GM12878 (cell line): ENCODE data around the gene NRM. TPM values are rescaled to one million over a fixed set of nuclear protein-coding genes. Genes with fewer than 3 reads are reported as not detected.

Experiments used
- ATAC-seq: fragments of 200-7000 bp; cut with Tn5 transposase; 3 replicates; pipeline ENCODE4 v1.9.1; 2020; ENCODE audit warnings: mild to moderate bottlenecking, moderate library complexity
- BruUV-seq: library from RNA; stranded (reverse); fragments of 400-500 nt; replicated peaks from 2 replicates; lab custom pipeline; 2021; lab: Mats Ljungman, UMichigan
- CTCF ChIA-PET: fragments of 300-600 bp; sonication (Branson Sonifier 250); formaldehyde crosslinking; extraction: SDS; loops from one replicate; lab custom pipeline; 2021; ENCODE audit warnings: inconsistent platforms; lab: Yijun Ruan, JAX
- POLR2A ChIA-PET: fragments of 350-600 bp; formaldehyde crosslinking; extraction: SDS; loops from one replicate; lab custom pipeline; 2021; ENCODE audit warnings: inconsistent platforms; lab: Charles Lee
- RAD21 ChIA-PET: fragments of 300-600 bp; sonication (Branson Sonifier 250); formaldehyde crosslinking; loops from one replicate; lab custom pipeline; 2023; ENCODE audit warnings: antibody characterized with exemption; ENCODE audit not compliant: unreplicated experiment; lab: Charles Lee
- SMC1A ChIA-PET: fragments of 300-600 bp; sonication (Branson Sonifier 250); formaldehyde crosslinking; loops from one replicate; lab custom pipeline; 2023; ENCODE audit not compliant: unreplicated experiment, uncharacterized antibody; lab: Charles Lee
- DNase-seq: peaks from one replicate; pipeline ENCODE4 v3.0.0-alpha.2; 2011; ENCODE audit warnings: low read depth, low spot score
- FAIRE-seq: peaks from 3 replicates; lab custom pipeline; 2011; peaks lifted over from hg19 to GRCh38; lab: Jason Lieb, UNC
- H2AFZ ChIP-seq: 2 replicates; pipeline ENCODE4 v1.6.0; 2011; ENCODE audit warnings: low read depth, low read length, control low read depth; ENCODE audit not compliant: control insufficient read depth
- H3K27ac ChIP-seq: 2 replicates; pipeline ENCODE4 v1.5.1; 2011; ENCODE audit warnings: control low read depth; ENCODE audit not compliant: control insufficient read depth, insufficient read depth
- H3K27me3 ChIP-seq, 2 experiments: replicated peaks in 1 of 2; 2 replicates each; pipeline versions ENCODE4 v1.6.0 to v1.6.1; 2011; ENCODE audit warnings: low read length in 1 of 2; ENCODE audit not compliant: control insufficient read depth in 2 of 2, insufficient read depth in 2 of 2
- H3K36me3 ChIP-seq, 2 experiments: 2 replicates each; pipeline ENCODE4 v1.5.1; 2011; ENCODE audit warnings: low read length in 1 of 2; ENCODE audit not compliant: control insufficient read depth in 2 of 2, insufficient read depth in 2 of 2
- H3K4me1 ChIP-seq: 2 replicates; pipeline ENCODE4 v1.6.1; 2011; ENCODE audit warnings: mild to moderate bottlenecking, low read length, moderate library complexity, mixed read lengths; ENCODE audit not compliant: control insufficient read depth, insufficient read depth
- H3K4me2 ChIP-seq: 2 replicates; pipeline ENCODE4 v1.6.0; 2011; ENCODE audit warnings: control low read depth; ENCODE audit not compliant: control insufficient read depth, insufficient read depth
- H3K4me3 ChIP-seq: fragments of 200-600 bp; sonication (generic); 2 replicates; pipeline ENCODE4 v1.5.1; 2016
- H3K79me2 ChIP-seq: 2 replicates; pipeline ENCODE4 v1.6.0; 2011; ENCODE audit warnings: low read length; ENCODE audit not compliant: control insufficient read depth, insufficient read depth
- H3K9ac ChIP-seq: 2 replicates; pipeline ENCODE4 v1.8.0; 2011; ENCODE audit warnings: low read length, control low read depth, mixed read lengths; ENCODE audit not compliant: control insufficient read depth, insufficient read depth
- H3K9me3 ChIP-seq: replicated peaks from 3 replicates; pipeline ENCODE4 v1.5.1; 2011; ENCODE audit warnings: mild to moderate bottlenecking, low read length; ENCODE audit not compliant: control insufficient read depth, insufficient read depth
- H4K20me1 ChIP-seq: 2 replicates; pipeline ENCODE4 v1.6.0; 2011; ENCODE audit not compliant: control insufficient read depth, insufficient read depth
- BCL11A ChIP-seq: IDR thresholded peaks from 2 replicates; pipeline ENCODE4 v1.6.1; 2011; ENCODE audit warnings: low read depth, low read length
- BMI1 ChIP-seq: fragments of 450-650 bp; IDR thresholded peaks from 2 replicates; pipeline ENCODE4 v1.6.1; 2016; ENCODE audit warnings: mild to moderate bottlenecking, moderate library complexity, borderline replicate concordance
- CHD2 ChIP-seq: IDR thresholded peaks from 2 replicates; pipeline ENCODE4 v1.6.1; 2011; ENCODE audit warnings: low read depth, low read length, improper control_type of control experiment, borderline replicate concordance
- CHD4 ChIP-seq: fragments of 200-600 bp; sonication (generic); IDR thresholded peaks from 2 replicates; pipeline ENCODE4 v1.6.1; 2016; ENCODE audit warnings: mild to moderate bottlenecking
- CUX1 ChIP-seq: IDR thresholded peaks from 2 replicates; pipeline ENCODE4 v1.6.1; 2012; ENCODE audit warnings: improper control_type of control experiment, low read depth, low read length; ENCODE audit not compliant: insufficient replicate concordance
- EED ChIP-seq: sonication (generic); IDR thresholded peaks from 2 replicates; pipeline ENCODE4 v1.6.1; 2016; ENCODE audit warnings: antibody characterized with exemption, low read depth
- ESRRA ChIP-seq: IDR thresholded peaks from 2 replicates; pipeline ENCODE4 v1.6.1; 2012; ENCODE audit warnings: mild to moderate bottlenecking, low read length, improper control_type of control experiment
- FOXK2 ChIP-seq: fragments of 450-650 bp; IDR thresholded peaks from 2 replicates; pipeline ENCODE4 v1.6.1; 2017; ENCODE audit warnings: mild to moderate bottlenecking, moderate library complexity
- IRF4 ChIP-seq: IDR thresholded peaks from 2 replicates; pipeline ENCODE4 v1.6.1; 2011; ENCODE audit warnings: low read depth, low read length
- MYB ChIP-seq: fragments of 150-350 bp; IDR thresholded peaks from 2 replicates; pipeline ENCODE4 v1.6.1; 2014; ENCODE audit warnings: mild to moderate bottlenecking, low read depth, low read length, borderline replicate concordance
- PML ChIP-seq: IDR thresholded peaks from 2 replicates; pipeline ENCODE4 v1.6.1; 2012; ENCODE audit warnings: low read length, inconsistent platforms
- POLR2AphosphoS5 ChIP-seq: IDR thresholded peaks from 2 replicates; pipeline ENCODE4 v1.6.1; 2011; ENCODE audit warnings: mild to moderate bottlenecking, low read length, inconsistent platforms
- SPI1 ChIP-seq: IDR thresholded peaks from 2 replicates; pipeline ENCODE4 v1.6.1; 2011; ENCODE audit warnings: low read depth, mild to moderate bottlenecking, low read length, moderate library complexity, borderline replicate concordance; ENCODE audit not compliant: insufficient read depth
- SREBF1 ChIP-seq: IDR thresholded peaks from 2 replicates; pipeline ENCODE4 v1.6.1; 2012; ENCODE audit warnings: mild to moderate bottlenecking, low read length
- TAF1 ChIP-seq: IDR thresholded peaks from 2 replicates; pipeline ENCODE4 v1.6.1; 2011; ENCODE audit warnings: mild to moderate bottlenecking, low read depth, low read length, borderline replicate concordance
- ZBED1 ChIP-seq: IDR thresholded peaks from 2 replicates; pipeline ENCODE4 v1.6.1; 2016; ENCODE audit warnings: borderline replicate concordance
- in situ Hi-C: fragments of 300-500 bp; cut with MboI; formaldehyde crosslinking; loops from 9 replicates; pipeline ENCODE4 v1.14.3; 2018; ENCODE audit warnings: mixed read lengths
- intact Hi-C: fragments of 100-400 bp; cut with micrococcal nuclease; formaldehyde crosslinking; loops from one replicate; pipeline ENCODE4 v1.14.2; 2022; ENCODE audit not compliant: unreplicated experiment
- polyA plus RNA-seq, 11 experiments: library from polyadenylated mRNA; depleted of rRNA in 4 of 11; unstranded in 6 of 11; stranded (reverse) in 5 of 11; fragments of >200 nt; fragmentation: Nextera tagmentation in 4 of 11; fragmentation: Illumina TruSeq in 1 of 11; extraction: Ambion mirVana in 4 of 11; extraction: Trizol in 1 of 11; gene quantifications; 1 replicate in 1 of 11; 2 replicates in 10 of 11; pipeline versions ENCODE4 v1.2.1 to v1.2.3, GENCODE V29; 2011 to 2016; ENCODE audit warnings: inconsistent platforms in 2 of 11, missing spikeins in 2 of 11, low read depth in 1 of 11
- total RNA-seq, 4 experiments: library from RNA; depleted of rRNA in 3 of 4; stranded (reverse); fragments of >200 nt in 3 of 4; fragmentation: Illumina TruSeq in 1 of 4; extraction: Trizol in 1 of 4; gene quantifications; 2 replicates each; pipeline versions ENCODE4 v1.2.1 to v1.2.3, GENCODE V29; 2013 to 2021
- TF ChIP-seq, protein P1 (sequence below): fragments of 150-350 bp; IDR thresholded peaks from 2 replicates; pipeline ENCODE4 v1.6.1; 2016; ENCODE audit warnings: low read depth, low read length
- TF ChIP-seq, protein P2 (sequence below): fragments of 450-650 bp; IDR thresholded peaks from 2 replicates; pipeline ENCODE4 v1.6.1; 2017; ENCODE audit warnings: borderline replicate concordance

The NRM gene
- total and polyA plus RNA-seq, 10 of the 15 experiments (the other 5 are each of a cell fraction or from before 2014, with no cell fraction given), result 15.4 to 46.7 (median 29.0) TPM

- ChIA-PET RAD21 (no interaction called here), CTCF (no interaction called here), SMC1A (interaction anchor here (1.6 kb wide), 1 partner anchor 10 kb away, joined by 6 read pairs; no protein-coding TSS in a partner anchor), POLR2A (no interaction called here)
- DNase-seq (no peak), FAIRE-seq (no peak), ATAC-seq (no peak)
- Histone ChIP-seq H2AFZ (no peak overlapping the region), H4K20me1 (no peaks in the 10 kb centered on the region), H3K27me3 (no peaks in the 10 kb centered on the region), H3K4me2 (no peak overlapping the region), H3K9ac (no peak overlapping the region), H3K36me3 (peaks cover 35 to 40% of the 10 kb centered on the region in 2 experiments), H3K9me3 (no peaks in the 10 kb centered on the region), H3K4me1 (no peaks in the 10 kb centered on the region), H3K27ac (no peak overlapping the region), H3K79me2 (no peaks in the 10 kb centered on the region), H3K4me3 (no peak overlapping the region)
- intact Hi-C loops, result no loop called here
- BruUV-seq, result no TSS peak
- in situ Hi-C loops, result no loop called here
- no peak for TF ChIP-seq EED
- TF ChIP-seq IRF4, result no peak
- TF ChIP-seq TAF1, result no peak
- TF ChIP-seq, protein P1, sequence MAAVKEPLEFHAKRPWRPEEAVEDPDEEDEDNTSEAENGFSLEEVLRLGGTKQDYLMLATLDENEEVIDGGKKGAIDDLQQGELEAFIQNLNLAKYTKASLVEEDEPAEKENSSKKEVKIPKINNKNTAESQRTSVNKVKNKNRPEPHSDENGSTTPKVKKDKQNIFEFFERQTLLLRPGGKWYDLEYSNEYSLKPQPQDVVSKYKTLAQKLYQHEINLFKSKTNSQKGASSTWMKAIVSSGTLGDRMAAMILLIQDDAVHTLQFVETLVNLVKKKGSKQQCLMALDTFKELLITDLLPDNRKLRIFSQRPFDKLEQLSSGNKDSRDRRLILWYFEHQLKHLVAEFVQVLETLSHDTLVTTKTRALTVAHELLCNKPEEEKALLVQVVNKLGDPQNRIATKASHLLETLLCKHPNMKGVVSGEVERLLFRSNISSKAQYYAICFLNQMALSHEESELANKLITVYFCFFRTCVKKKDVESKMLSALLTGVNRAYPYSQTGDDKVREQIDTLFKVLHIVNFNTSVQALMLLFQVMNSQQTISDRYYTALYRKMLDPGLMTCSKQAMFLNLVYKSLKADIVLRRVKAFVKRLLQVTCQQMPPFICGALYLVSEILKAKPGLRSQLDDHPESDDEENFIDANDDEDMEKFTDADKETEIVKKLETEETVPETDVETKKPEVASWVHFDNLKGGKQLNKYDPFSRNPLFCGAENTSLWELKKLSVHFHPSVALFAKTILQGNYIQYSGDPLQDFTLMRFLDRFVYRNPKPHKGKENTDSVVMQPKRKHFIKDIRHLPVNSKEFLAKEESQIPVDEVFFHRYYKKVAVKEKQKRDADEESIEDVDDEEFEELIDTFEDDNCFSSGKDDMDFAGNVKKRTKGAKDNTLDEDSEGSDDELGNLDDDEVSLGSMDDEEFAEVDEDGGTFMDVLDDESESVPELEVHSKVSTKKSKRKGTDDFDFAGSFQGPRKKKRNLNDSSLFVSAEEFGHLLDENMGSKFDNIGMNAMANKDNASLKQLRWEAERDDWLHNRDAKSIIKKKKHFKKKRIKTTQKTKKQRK, result no peak
- no peak for TF ChIP-seq CHD2
- no peak for TF ChIP-seq ESRRA
- TF ChIP-seq SPI1, result no peak
- no peak for TF ChIP-seq CUX1
- no peak for TF ChIP-seq MYB
- TF ChIP-seq CHD4, result no peak
- TF ChIP-seq, protein P2, sequence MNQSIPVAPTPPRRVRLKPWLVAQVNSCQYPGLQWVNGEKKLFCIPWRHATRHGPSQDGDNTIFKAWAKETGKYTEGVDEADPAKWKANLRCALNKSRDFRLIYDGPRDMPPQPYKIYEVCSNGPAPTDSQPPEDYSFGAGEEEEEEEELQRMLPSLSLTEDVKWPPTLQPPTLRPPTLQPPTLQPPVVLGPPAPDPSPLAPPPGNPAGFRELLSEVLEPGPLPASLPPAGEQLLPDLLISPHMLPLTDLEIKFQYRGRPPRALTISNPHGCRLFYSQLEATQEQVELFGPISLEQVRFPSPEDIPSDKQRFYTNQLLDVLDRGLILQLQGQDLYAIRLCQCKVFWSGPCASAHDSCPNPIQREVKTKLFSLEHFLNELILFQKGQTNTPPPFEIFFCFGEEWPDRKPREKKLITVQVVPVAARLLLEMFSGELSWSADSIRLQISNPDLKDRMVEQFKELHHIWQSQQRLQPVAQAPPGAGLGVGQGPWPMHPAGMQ, result no peak
- no peak for TF ChIP-seq FOXK2
- TF ChIP-seq BMI1, result no peak
- no peak for TF ChIP-seq POLR2AphosphoS5
- TF ChIP-seq BCL11A, result no peak
- no peak for TF ChIP-seq ZBED1
- TF ChIP-seq SREBF1, result no peak
- no peak for TF ChIP-seq PML
These were observed 33.3 kb downstream of the NRM start for GRCh38 chr6:30657454-30657853.
